Measurements from ENCODE around the gene HOXA4.

GRCh38 chr7:27173956-27174873, 43.7 kb upstream of the HOXA4 start, which contains the start of gene HOXA10:
- TF ChIP-seq CTCF (IDR thresholded peaks at IDR 0.05 in 8 of 11, conservative IDR thresholded peaks at IDR 0.05 in 3 of 11) (no peak), POLR2A (IDR thresholded peaks at IDR 0.05) (no peak)

Measured in spleen (tissue), 7 donors.